GM06990 (cell line): ENCODE data around the gene LRP5.

ENCODE experiments used
- DNase-seq: peaks from one replicate; pipeline ENCODE4 v3.0.0-alpha.2; 2011; ENCODE audit not compliant: insufficient read length; ENCODE audit errors: extremely low read depth
- H3K27me3 ChIP-seq: replicated peaks from 2 replicates; pipeline ENCODE4 v1.6.0; 2011; ENCODE audit warnings: low read length; ENCODE audit not compliant: control insufficient read depth, insufficient read depth
- H3K36me3 ChIP-seq: 2 replicates; pipeline ENCODE4 v1.5.1; 2011; ENCODE audit warnings: low read length; ENCODE audit not compliant: control insufficient read depth, insufficient read depth
- H3K4me3 ChIP-seq: replicated peaks from 2 replicates; pipeline ENCODE4 v1.5.1; 2011; ENCODE audit warnings: low read depth, mild to moderate bottlenecking, control low read depth, low read length
- TF ChIP-seq, protein P1 (sequence below): IDR thresholded peaks from 2 replicates; pipeline ENCODE4 v1.5.1; 2011; ENCODE audit warnings: low read length, control low read depth, mild to moderate bottlenecking, inconsistent platforms; ENCODE audit not compliant: insufficient read depth, poor library complexity, severe bottlenecking

LRP5 gene

DNA sequence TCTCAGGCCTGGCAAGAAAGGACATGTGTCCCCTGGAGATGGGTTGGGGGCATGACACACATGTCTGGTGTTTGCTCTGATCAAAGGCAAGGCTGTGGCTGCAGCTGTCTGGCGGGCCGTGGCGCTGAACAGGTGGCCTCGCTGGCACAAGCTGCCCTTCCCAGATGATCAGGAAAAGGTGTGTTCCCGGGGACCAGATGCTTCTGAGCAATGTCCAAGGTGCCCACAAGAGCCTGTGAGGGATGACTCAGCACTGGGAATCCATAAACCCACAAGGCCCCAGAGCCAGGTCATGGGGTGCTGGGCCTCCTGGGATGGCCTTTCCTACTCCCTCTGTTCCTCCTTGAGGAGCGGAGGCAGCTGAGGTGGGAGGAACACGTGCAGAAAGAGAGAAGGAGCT lies 9.7 kb upstream of the LRP5 start:
- Histone ChIP-seq H3K4me3 (no peak overlapping the region), H3K36me3 (no peaks in the 10 kb centered on the region), H3K27me3 (no peaks in the 10 kb centered on the region)
- no peak for DNase-seq
- TF ChIP-seq, protein P1, sequence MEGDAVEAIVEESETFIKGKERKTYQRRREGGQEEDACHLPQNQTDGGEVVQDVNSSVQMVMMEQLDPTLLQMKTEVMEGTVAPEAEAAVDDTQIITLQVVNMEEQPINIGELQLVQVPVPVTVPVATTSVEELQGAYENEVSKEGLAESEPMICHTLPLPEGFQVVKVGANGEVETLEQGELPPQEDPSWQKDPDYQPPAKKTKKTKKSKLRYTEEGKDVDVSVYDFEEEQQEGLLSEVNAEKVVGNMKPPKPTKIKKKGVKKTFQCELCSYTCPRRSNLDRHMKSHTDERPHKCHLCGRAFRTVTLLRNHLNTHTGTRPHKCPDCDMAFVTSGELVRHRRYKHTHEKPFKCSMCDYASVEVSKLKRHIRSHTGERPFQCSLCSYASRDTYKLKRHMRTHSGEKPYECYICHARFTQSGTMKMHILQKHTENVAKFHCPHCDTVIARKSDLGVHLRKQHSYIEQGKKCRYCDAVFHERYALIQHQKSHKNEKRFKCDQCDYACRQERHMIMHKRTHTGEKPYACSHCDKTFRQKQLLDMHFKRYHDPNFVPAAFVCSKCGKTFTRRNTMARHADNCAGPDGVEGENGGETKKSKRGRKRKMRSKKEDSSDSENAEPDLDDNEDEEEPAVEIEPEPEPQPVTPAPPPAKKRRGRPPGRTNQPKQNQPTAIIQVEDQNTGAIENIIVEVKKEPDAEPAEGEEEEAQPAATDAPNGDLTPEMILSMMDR, result no peak

DNA sequence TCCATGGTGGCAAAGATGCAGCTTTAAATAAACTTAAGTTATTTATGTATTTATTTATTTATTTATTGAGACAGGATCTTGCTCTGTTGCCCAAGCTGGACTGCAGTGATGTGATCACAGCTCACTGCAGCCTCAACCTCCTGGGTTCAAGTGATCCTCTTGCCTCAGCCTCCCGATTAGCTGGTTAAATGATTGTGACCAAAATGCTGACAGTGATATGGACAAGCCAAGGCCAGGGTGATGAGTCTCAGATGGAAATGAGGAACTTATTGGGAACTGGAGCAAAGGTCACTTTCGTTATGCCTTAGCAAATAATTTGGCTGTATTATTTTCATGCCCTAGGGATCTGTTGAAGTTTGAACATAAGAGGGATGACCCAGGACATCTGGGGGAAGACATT lies 9.3 kb upstream of the LRP5 start:
- no peak overlapping the region for H3K4me3 ChIP-seq
- H3K36me3 ChIP-seq, result no peaks in the 10 kb centered on the region
- no peaks in the 10 kb centered on the region for H3K27me3 ChIP-seq
- no peak for DNase-seq
- TF ChIP-seq, protein P1, result no peak

DNA sequence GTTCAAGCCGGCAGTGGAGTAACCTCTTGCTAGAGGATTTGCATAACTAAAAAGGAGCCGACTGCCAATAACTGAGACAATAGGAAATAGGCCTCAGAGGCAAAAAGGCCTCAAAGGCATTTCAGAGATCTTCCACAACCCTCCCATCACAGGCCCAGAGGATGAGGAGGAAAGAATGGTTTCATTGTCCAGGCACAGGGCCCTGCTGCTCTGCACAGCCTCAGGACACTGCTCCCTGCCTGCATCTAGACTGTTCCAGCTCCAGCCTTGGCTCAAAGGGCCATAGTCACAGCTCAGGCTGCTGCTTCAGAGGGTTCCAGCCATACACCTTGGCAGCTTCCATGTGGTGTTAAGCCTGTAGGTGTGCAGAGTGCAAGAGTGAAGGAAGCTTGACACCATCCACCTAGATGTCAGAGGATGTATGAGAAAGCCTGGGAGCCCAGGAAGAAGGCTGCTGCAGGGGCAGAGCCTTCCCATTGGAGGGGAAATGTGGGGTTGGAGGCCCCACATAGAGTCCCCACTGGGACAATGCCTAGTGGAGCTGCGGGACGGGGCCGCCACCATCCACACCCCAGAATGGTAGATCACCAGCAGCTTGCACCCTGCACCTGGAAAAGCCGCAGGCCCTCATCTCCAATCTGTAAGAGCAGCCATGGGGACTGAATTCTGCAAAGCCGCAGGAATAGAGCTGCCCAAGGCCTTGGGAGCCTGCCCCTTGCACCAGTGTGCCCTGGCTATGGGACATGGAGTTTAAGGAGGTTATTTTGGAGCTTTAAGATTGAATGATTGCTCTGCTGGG lies 8.2 kb upstream of the LRP5 start:
- TF ChIP-seq, protein P1, result no peak
- no peaks in the 10 kb centered on the region for H3K27me3 ChIP-seq
- DNase-seq, result no peak
- H3K4me3 ChIP-seq, result no peak overlapping the region
- no peaks in the 10 kb centered on the region for H3K36me3 ChIP-seq

DNA sequence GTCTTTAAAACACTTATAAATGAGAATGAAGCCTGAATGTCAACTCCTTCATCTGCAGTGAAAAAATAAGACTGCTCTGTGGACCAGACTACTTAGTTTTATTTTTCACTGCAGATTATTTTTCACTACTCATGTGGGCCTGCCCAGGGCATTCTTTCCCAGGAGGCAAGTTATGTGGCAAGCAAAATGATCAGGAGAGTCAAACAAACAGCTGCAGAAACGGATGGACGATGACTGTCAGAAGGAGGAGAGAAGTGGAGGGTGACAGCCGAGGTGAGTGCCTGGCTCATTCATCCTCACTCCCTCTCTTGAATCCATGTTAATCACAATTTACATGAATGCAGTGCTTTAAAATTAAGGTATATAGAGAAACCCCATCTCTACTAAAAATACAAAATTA lies 5.8 kb upstream of the LRP5 start:
- TF ChIP-seq, protein P1, result no peak

DNA sequence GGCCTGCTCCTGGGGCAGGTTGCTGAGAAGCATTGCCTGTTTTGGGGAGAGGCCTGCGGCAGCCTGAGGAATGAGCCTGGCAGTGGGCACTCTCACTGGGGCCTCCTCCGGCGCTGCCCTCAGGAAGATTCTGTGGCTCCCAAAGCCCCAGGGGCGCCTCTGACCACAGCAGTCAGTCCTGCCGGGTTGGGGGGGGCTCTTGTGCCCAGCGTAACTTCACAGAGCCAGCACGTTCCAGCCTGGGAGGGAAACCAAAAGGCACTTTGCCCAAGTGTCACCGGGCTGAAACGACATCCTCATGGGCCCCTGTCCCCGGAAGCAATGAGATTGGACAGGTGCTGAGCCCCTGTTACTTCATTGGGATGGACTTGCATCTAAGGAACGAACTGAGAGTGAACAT lies 4.3 kb upstream of the LRP5 start:
- Histone ChIP-seq H3K4me3 (no peak overlapping the region), H3K36me3 (no peaks in the 10 kb centered on the region), H3K27me3 (no peaks in the 10 kb centered on the region)
- DNase-seq, result no peak
- TF ChIP-seq, protein P1, result no peak

More for the DNA sequence above, 5.8 kb upstream of the LRP5 start:
- no peak for DNase-seq
- H3K4me3 ChIP-seq, result no peak overlapping the region
- H3K27me3 ChIP-seq, result no peaks in the 10 kb centered on the region
- H3K36me3 ChIP-seq, result no peaks in the 10 kb centered on the region
